Chondrocyte (in vitro differentiated cells): ENCODE measurements around the gene PCDHA11. TPM values are rescaled to one million over a fixed set of nuclear protein-coding genes. Genes with fewer than 3 reads are reported as not detected.

Experiments
- DNase-seq: peaks from one replicate; pipeline ENCODE4 v3.0.0; 2021; ENCODE audit warnings: mixed read lengths, low spot score
- H3K27ac Mint-ChIP-seq: one replicate; pipeline ENCODE4 v1.8.0; 2021; ENCODE audit warnings: mild to moderate bottlenecking, moderate library complexity, mixed read lengths; ENCODE audit not compliant: unreplicated experiment
- H3K27me3 Mint-ChIP-seq: 2 replicates; pipeline ENCODE4 v1.8.0; 2021; ENCODE audit warnings: low read depth, mixed read lengths
- H3K36me3 Mint-ChIP-seq: 2 replicates; pipeline ENCODE4 v1.8.0; 2021; ENCODE audit warnings: low read depth, mixed read lengths
- H3K4me1 Mint-ChIP-seq: 2 replicates; pipeline ENCODE4 v1.8.0; 2021; ENCODE audit warnings: low read depth, mild to moderate bottlenecking, mixed read lengths
- H3K4me3 Mint-ChIP-seq: one replicate; pipeline ENCODE4 v1.8.0; 2021; ENCODE audit warnings: mild to moderate bottlenecking, moderate library complexity, mixed read lengths; ENCODE audit not compliant: unreplicated experiment
- H3K9me3 Mint-ChIP-seq: 2 replicates; pipeline ENCODE4 v1.8.0; 2021; ENCODE audit warnings: low read depth, mixed read lengths
- total RNA-seq: library from RNA; stranded (reverse); gene quantifications from 3 replicates; pipeline ENCODE4 v1.2.1, GENCODE V29; 2021
- TF ChIP-seq, protein P1 (sequence below): fragments of 200-600 bp; sonication (generic); IDR thresholded peaks from 2 replicates; pipeline ENCODE4 v1.5.0; 2021; ENCODE audit warnings: antibody characterized with exemption, mild to moderate bottlenecking, moderate library complexity

PCDHA11 gene
- total RNA-seq, 1 donor from 2014 or later = 6.0 TPM

DNA sequence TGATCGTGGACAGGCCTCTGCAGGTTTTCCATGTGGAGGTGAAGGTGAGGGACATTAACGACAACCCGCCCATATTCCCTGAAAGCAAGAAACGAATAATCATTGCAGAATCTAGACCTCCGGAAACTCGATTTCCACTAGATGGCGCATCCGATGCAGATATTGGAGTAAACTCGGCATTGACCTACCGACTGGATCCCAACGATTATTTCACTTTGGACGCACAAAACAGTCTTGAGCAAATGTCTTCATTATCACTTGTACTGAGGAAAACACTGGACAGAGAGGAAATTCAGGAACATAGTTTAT lies 13.8 kb downstream of the PCDHA11 start:
- TF ChIP-seq, protein P1, sequence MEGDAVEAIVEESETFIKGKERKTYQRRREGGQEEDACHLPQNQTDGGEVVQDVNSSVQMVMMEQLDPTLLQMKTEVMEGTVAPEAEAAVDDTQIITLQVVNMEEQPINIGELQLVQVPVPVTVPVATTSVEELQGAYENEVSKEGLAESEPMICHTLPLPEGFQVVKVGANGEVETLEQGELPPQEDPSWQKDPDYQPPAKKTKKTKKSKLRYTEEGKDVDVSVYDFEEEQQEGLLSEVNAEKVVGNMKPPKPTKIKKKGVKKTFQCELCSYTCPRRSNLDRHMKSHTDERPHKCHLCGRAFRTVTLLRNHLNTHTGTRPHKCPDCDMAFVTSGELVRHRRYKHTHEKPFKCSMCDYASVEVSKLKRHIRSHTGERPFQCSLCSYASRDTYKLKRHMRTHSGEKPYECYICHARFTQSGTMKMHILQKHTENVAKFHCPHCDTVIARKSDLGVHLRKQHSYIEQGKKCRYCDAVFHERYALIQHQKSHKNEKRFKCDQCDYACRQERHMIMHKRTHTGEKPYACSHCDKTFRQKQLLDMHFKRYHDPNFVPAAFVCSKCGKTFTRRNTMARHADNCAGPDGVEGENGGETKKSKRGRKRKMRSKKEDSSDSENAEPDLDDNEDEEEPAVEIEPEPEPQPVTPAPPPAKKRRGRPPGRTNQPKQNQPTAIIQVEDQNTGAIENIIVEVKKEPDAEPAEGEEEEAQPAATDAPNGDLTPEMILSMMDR = peak; percentile 44
- peaks cover 9% of the 10 kb centered on the region for H3K4me1 Mint-ChIP-seq
- peaks cover 15% of the 10 kb centered on the region for H3K9me3 Mint-ChIP-seq
- DNase-seq = no peak
- H3K36me3 Mint-ChIP-seq = peaks cover 28% of the 10 kb centered on the region
- H3K4me3 Mint-ChIP-seq = no peak overlapping the region
- H3K27me3 Mint-ChIP-seq = no peaks in the 10 kb centered on the region
- H3K27ac Mint-ChIP-seq = no peak overlapping the region

DNA sequence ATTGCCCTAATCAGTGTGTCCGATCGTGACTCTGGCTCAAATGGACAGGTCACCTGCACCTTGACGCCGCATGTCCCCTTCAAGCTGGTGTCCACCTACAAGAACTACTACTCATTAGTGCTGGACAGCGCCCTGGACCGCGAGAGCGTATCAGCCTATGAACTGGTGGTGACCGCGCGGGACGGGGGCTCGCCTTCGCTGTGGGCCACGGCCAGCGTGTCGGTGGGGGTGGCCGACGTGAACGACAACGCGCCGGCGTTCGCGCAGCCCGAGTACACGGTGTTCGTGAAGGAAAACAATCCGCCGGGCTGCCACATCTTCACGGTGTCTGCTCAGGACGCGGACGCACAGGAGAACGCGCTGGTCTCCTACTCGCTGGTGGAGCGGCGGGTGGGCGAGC lies 14.6 kb downstream of the PCDHA11 start:
- TF ChIP-seq, protein P1 = no peak
- peaks cover 15% of the 10 kb centered on the region for H3K9me3 Mint-ChIP-seq
- H3K27me3 Mint-ChIP-seq = no peaks in the 10 kb centered on the region
- peak; percentile 84 for DNase-seq
- no peak overlapping the region for H3K27ac Mint-ChIP-seq
- no peak overlapping the region for H3K4me3 Mint-ChIP-seq
- peaks cover 27% of the 10 kb centered on the region for H3K36me3 Mint-ChIP-seq
- peaks cover 9% of the 10 kb centered on the region for H3K4me1 Mint-ChIP-seq

DNA sequence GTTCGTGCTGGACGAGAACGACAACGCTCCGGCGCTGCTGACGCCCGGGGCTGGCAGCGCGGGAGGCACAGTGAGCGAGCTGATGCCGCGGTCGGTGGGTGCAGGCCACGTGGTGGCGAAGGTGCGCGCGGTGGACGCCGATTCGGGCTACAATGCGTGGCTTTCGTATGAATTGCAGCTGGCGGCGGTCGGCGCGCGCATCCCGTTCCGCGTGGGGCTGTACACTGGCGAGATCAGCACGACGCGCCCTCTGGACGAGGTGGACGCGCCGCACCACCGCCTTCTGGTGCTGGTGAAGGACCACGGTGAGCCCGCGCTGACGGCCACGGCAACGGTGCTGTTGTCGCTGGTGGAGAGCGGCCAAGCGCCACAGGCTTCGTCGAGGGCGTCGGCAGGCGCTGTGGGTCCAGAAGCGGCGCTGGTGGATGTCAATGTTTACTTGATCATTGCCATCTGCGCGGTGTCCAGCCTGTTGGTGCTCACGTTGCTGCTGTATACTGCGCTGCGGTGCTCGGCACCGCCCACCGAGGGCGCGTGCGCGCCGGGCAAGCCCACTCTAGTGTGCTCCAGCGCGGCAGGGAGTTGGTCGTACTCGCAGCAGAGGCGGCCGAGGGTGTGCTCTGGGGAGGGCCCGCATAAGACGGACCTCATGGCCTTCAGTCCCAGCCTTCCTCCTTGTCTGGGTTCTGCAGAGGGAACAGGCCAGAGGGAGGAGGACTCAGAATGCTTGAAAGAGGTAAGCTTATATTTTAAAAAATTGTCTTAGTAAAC lies 15.4 kb downstream of the PCDHA11 start:
- peaks cover 15% of the 10 kb centered on the region for H3K9me3 Mint-ChIP-seq
- no peak overlapping the region for H3K27ac Mint-ChIP-seq
- TF ChIP-seq, protein P1 = no peak
- H3K27me3 Mint-ChIP-seq = no peaks in the 10 kb centered on the region
- H3K4me1 Mint-ChIP-seq = peaks cover 6% of the 10 kb centered on the region
- no peak overlapping the region for H3K4me3 Mint-ChIP-seq
- peaks cover 24% of the 10 kb centered on the region for H3K36me3 Mint-ChIP-seq
- peak; percentile 90 for DNase-seq

DNA sequence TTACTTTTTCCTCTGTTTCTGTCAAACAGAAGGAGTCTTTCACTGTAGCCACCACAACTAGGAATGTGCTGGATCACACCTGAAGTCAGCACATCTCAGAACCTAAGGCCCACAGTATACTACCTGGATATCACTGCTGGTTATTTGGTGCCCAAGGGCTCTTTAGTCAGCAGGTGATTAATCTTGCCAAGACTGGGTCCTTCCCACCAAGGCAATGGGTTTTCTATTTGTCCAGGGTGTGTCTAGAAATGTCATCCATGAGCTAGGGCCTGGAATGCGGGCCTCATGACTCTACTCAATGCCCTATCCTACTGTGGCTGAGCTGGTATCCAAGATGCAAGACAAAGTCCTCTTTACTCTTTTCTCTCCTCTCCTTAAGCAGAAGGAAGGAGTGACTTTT lies 47.6 kb downstream of the PCDHA11 start:
- Mint-ChIP-seq H3K27ac (no peak overlapping the region), H3K36me3 (peaks cover 2% of the 10 kb centered on the region), H3K4me3 (no peak overlapping the region), H3K4me1 (no peaks in the 10 kb centered on the region), H3K9me3 (peaks cover 14% of the 10 kb centered on the region), H3K27me3 (no peaks in the 10 kb centered on the region)
- no peak for DNase-seq
- TF ChIP-seq, protein P1 = no peak

Other genes with a start within 250 kb of the PCDHA11 start
- gene CD14, start 235.8 kb upstream of the PCDHA11 start, total RNA-seq = not detected in 3 replicates
- 4.9 to 7.4 TPM (median 6.6 TPM) in 3 replicates for gene TMCO6, start 229.5 kb upstream of the PCDHA11 start, total RNA-seq
- 41.2 to 50.5 TPM (median 43.4 TPM) in 3 replicates for gene NDUFA2, start 221.3 kb upstream of the PCDHA11 start, total RNA-seq
- gene IK, start 221.1 kb upstream of the PCDHA11 start, total RNA-seq = 56.6 to 81.4 TPM (median 59.7 TPM) in 3 replicates
- gene WDR55, start 204.1 kb upstream of the PCDHA11 start, total RNA-seq = 24.5 to 31.4 TPM (median 24.6 TPM) in 3 replicates
- 1.3 to 1.5 TPM (median 1.3 TPM) in 3 replicates for gene DND1, start 195.4 kb upstream of the PCDHA11 start, total RNA-seq
- gene HARS1, start 177.6 kb upstream of the PCDHA11 start, total RNA-seq = 62.9 to 83.4 TPM (median 67.5 TPM) in 3 replicates
- 22.8 to 27.4 TPM (median 22.8 TPM) in 3 replicates for gene HARS2, start 177.5 kb upstream of the PCDHA11 start, total RNA-seq
- gene ZMAT2, start 168.5 kb upstream of the PCDHA11 start, total RNA-seq = 37.0 to 50.3 TPM (median 39.2 TPM) in 3 replicates
- not detected in 3 replicates for gene PCDHA1, start 82.8 kb upstream of the PCDHA11 start, total RNA-seq
- gene PCDHA2, start 74.1 kb upstream of the PCDHA11 start, total RNA-seq = 0.75 to 1.2 TPM (median 0.77 TPM) in 3 replicates
- gene PCDHA3, start 67.9 kb upstream of the PCDHA11 start, total RNA-seq = 0.19 to 0.28 TPM (median 0.20 TPM) in 3 replicates
- 7.1 to 11.1 TPM (median 8.3 TPM) in 3 replicates for gene PCDHA4, start 61.9 kb upstream of the PCDHA11 start, total RNA-seq
- gene PCDHA5, start 47.3 kb upstream of the PCDHA11 start, total RNA-seq = 0.32 to 0.99 TPM (median 0.62 TPM) in 3 replicates
- 20.5 to 23.5 TPM (median 20.6 TPM) in 3 replicates for gene PCDHA6, start 41.0 kb upstream of the PCDHA11 start, total RNA-seq
- 1.4 to 1.9 TPM (median 1.5 TPM) in 3 replicates for gene PCDHA7, start 34.7 kb upstream of the PCDHA11 start, total RNA-seq
- 0.97 to 2.4 TPM (median 1.1 TPM) in 3 replicates for gene PCDHA8, start 27.8 kb upstream of the PCDHA11 start, total RNA-seq
- 1.2 to 2.0 TPM (median 1.3 TPM) in 3 replicates for gene PCDHA9, start 20.6 kb upstream of the PCDHA11 start, total RNA-seq
- gene PCDHA10, start 13.1 kb upstream of the PCDHA11 start, total RNA-seq = 6.7 to 21.2 TPM (median 20.5 TPM) in 3 replicates
- 15.9 to 23.6 TPM (median 23.0 TPM) in 3 replicates for gene PCDHA12, start 6.4 kb downstream of the PCDHA11 start, total RNA-seq
- 1.1 to 2.0 TPM (median 1.3 TPM) in 3 replicates for gene PCDHA13, start 13.2 kb downstream of the PCDHA11 start, total RNA-seq
- gene PCDHAC1, start 57.3 kb downstream of the PCDHA11 start, total RNA-seq = 5.8 to 7.2 TPM (median 7.1 TPM) in 3 replicates
- gene PCDHAC2, start 97.5 kb downstream of the PCDHA11 start, total RNA-seq = 4.9 to 7.1 TPM (median 6.7 TPM) in 3 replicates
- 0.05 TPM in 1 of 3 replicates, not detected in the others for gene PCDHB1, start 182.4 kb downstream of the PCDHA11 start, total RNA-seq
- gene PCDHB2, start 225.7 kb downstream of the PCDHA11 start, total RNA-seq = 60.5 to 90.1 TPM (median 64.5 TPM) in 3 replicates
- 5.6 to 12.1 TPM (median 5.6 TPM) in 3 replicates for gene PCDHB3, start 231.5 kb downstream of the PCDHA11 start, total RNA-seq